NCI-H345 (cell line): Measurements from ENCODE around the gene TRPV5.

Experiments
- DNase-seq: peaks from one replicate; lab custom pipeline; 2025; lab: John Stamatoyannopoulos, UW

The TRPV5 gene

GRCh38 chr7:142885311-142886230 is 48.0 kb downstream of the TRPV5 start, which contains the start of gene TRPV6:
Gene TRPV6, minus strand, starts transcription at chr7:142885745.
- no peak for DNase-seq

- no peak for DNase-seq
Observed at GRCh38 chr7:142884286-142884640, 49.3 kb downstream of the TRPV5 start.

GRCh38 chr7:142883571-142884285 is 49.8 kb downstream of the TRPV5 start:
- no peak for DNase-seq

DNA sequence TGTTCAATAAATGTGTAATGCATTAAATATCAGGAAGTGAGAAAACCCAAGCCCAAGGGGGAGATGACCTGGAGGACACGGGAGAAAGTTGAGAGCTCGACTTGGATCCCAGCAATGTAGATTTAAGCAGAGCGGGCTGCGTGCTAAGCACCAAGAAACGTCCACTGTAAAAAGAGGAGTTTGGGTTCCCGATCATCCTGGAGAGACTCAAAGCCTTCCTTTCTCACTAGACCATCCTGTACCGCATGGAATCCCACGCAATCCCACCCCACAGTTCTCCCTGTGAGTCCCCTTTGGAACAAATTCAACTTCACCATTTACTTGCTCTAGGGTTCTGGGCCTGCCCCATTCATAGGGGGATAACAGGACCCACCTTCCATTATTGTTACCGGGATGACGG is 50.4 kb downstream of the TRPV5 start:
- DNase-seq = no peak

DNA sequence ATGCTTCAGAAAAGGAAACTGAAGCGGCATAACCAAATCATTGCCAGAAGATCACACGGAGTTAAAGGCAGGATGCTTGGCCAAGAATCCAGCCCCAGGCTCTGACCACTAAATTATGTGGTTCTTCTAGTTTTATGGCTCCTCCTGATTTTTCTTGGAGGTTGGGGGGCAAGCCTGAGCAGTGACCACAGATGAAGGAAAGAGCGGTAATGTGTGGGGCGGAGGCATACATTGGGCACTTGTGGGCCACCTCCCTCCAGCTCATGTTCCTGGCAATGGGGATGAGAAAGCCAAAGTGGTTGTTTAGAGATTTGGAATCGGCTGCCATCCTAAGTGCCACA is 51.2 kb downstream of the TRPV5 start:
- DNase-seq = no peak

DNA sequence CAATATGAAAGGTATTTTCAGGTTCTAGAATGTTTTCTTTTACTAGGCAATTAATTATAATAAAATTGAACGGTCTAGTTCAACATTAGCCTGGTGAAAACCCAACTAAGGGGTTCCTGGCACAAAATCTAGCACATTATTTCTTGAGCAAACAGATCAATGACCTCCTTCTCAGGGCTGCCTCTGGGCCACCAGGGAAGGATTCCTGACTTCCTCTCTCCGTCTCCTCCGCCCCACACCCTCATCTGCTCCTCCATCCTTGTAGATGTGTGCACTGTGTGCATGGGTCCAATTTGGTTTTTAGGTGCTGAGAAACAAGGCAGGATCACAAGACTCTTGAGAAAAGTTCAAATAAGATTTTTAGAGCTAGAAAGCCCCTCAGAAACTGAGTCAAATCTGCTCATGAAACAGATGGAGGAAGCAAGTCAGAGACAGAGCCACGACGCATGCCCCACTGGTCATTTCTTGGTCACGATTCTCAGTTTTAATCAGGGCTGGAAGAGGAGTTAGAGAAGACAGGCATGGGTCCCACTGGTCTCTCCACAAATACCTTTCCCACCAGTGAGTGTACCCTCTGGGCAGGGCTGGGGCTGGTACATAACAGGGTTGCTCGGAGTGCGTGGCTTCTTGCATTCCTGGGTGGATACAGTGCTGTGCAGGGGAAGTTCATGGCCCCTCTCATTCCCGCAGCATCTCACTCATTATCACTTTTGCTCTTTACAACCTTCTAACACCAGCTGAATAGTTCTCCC is 51.8 kb downstream of the TRPV5 start:
- no peak for DNase-seq

- peak; percentile 31 for DNase-seq
Observed at GRCh38 chr7:142880876-142881505, 52.6 kb downstream of the TRPV5 start.

DNA sequence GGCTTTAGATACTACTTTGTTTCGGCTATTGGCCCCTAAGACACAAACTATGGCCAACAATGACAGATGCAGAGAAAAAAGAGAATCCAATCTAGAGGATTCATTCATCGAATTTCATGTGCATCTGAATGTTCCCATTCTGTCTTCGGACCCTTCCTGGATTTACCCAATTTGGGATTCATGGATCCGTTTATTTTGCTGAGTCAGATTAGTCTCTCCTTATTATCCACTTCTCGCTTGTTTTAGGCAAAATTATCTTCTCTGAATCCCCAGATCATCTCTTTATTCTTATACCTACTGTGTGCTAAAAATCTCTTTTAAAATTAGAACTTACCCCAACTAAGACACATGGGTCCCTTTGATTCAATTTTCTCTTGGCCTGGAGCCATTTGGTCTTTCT is 54.5 kb downstream of the TRPV5 start:
- DNase-seq = no peak

GRCh38 chr7:142878315-142878714 is 55.2 kb downstream of the TRPV5 start:
- no peak for DNase-seq

DNA sequence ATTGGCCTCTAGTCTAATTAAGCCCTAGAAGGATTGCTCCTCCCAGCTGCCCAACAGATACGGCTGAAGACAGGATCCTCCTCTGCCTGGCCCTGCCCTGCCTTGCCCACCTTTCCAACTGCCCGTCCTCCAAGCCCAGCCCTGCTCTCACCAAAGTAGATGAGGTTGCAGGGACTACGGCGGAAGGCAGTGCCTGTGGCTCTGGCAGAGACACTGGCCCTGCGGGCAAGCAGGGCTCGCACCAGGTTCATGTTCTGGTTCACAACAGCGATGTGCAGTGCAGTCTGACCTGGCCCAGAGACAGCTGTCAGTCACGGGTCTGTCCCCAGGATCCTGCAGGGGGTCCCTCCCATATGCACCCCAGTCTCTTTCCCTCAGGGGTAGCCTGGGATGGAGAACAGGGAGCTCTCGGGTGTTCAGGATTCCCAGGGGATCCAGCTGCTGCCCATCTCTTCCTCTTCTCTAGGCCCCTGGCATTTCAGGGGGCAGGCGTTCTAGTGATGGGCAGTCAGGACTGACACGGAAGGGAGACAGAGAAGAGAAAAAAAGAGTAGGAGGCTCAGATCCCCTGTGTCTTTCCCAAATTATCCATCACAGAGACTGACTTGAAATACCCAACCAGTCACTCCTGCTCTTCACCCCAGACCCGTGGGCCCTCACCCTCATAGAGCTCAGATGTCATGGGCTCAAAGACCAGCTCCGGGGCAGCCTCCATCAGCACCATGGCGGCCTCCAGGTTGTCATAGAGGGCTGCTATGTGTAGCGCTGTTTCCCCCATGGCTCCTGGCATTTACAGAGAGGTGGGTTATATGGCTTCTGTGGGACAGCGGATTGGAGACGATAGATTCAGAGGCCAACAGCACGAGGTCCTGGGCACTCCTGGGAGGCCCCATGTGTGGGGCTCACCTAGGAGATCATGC is 56.3 kb downstream of the TRPV5 start:
- no peak for DNase-seq

GRCh38 chr7:142876236-142876960 is 57.1 kb downstream of the TRPV5 start:
- DNase-seq = no peak

DNA sequence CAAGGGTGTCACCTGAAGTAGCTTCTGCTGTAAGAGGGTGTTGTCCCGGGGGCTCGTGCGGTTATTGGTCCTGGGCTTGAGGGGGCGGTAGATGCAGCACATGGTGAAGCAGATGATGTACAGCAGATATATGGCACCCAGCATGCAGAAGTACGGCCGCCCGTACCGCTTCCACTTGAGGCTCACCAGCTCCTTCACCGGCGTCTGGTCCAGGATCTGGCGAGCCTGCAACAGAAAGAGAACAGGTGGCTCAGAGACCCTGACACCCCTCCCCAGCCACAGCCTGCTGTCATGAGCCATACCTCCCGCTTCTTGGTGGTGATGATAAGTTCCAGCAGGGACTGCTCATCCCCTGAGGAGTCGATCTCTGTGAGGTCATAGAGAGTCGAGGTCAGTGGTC is 58.1 kb downstream of the TRPV5 start:
- no peak for DNase-seq

- DNase-seq = no peak
Observed at GRCh38 chr7:142874837-142875236, 58.7 kb downstream of the TRPV5 start.

DNA sequence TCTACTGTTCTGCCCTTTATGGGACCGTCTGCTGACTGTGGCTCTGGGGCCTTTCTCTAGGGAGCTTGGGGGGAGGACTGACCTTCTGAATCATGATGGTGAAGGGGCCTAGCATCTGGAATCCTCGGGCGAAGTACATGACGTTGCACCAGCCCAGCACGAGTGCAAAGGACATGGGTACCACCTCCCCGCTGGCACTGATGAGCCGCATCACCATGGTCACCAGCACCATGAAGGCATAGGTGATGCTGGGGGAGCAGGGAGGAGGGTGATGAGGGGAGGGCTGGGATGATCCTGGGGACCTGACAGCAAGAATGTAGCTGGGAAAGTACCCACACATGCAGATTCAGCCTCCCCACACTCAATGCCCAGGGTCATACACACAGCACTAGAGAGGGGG is 59.1 kb downstream of the TRPV5 start:
- no peak for DNase-seq

- no peak for DNase-seq
Observed at GRCh38 chr7:142873871-142874270, 59.7 kb downstream of the TRPV5 start.

GRCh38 chr7:142873281-142873784 is 60.2 kb downstream of the TRPV5 start:
- no peak for DNase-seq

- no peak for DNase-seq
Observed at GRCh38 chr7:142872106-142872675, 61.4 kb downstream of the TRPV5 start.

DNA sequence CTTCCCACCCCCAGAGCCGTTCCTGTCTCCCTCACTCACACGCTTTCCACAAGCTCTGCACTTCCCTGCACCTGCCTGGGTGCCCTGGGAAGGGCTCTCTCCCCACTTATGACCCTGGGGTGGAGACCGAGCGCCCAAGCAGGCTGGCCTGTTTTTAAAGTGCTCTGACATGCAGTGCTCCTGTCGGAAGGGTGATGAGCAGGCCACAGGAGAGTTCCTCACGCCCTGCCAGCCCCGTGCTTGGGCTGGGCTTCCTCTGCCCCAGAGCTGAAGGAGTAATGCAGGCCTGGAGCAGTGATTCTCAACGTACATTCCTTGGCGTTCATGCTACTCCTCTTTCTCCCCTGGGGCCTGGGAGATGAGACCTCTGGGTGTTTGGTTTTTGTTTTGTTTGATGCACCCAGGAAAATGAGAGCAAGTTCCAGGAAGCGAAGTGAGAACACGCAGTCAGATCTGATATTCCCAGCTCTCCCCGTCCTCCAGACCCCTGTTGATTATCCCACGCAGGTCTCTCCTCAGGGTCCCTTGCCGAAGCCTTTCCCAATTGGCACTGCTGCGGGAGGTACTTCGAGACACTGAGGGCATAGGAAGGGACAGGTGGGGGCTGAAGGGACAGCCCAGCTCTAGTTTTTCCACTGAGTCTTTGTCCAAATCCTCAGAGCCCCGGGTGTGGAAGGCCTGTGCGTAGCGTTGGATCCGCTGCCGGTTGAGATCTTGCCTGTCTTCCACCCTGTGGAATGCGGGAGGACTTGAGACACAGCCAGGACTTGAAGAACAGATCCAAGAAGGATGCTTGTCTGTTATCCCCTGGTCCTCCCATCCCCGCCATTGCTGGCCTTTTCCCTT is 62.1 kb downstream of the TRPV5 start:
- DNase-seq = no peak
